GM12875 (cell line): ENCODE data around the gene SREBF2.
"Not testable (repeated sequence)": the region's sequence is repeated elsewhere in the genome, so short reads cannot be mapped to it uniquely, and the experiment has no call there.

Experiments
- H3K4me3 ChIP-seq: one replicate; pipeline ENCODE4 v1.5.1; 2011; ENCODE audit warnings: low read depth, low read length, control low read depth
- CTCF ChIP-seq: IDR thresholded peaks from 2 replicates; pipeline ENCODE4 v1.5.1; 2011; ENCODE audit warnings: low read depth, mild to moderate bottlenecking, control low read depth, inconsistent platforms, low read length, moderate library complexity, borderline replicate concordance; ENCODE audit not compliant: insufficient read depth

SREBF2 gene

GRCh38 chr22:41939981-41940831 is 107.3 kb downstream of the SREBF2 start:
- peak overlapping the region; percentile 33 for H3K4me3 ChIP-seq
- no peak for TF ChIP-seq CTCF

- peak; percentile 87 for TF ChIP-seq CTCF
- H3K4me3 ChIP-seq = no peak overlapping the region
These were observed 108.2 kb downstream of the SREBF2 start for GRCh38 chr22:41940832-41941765.

DNA sequence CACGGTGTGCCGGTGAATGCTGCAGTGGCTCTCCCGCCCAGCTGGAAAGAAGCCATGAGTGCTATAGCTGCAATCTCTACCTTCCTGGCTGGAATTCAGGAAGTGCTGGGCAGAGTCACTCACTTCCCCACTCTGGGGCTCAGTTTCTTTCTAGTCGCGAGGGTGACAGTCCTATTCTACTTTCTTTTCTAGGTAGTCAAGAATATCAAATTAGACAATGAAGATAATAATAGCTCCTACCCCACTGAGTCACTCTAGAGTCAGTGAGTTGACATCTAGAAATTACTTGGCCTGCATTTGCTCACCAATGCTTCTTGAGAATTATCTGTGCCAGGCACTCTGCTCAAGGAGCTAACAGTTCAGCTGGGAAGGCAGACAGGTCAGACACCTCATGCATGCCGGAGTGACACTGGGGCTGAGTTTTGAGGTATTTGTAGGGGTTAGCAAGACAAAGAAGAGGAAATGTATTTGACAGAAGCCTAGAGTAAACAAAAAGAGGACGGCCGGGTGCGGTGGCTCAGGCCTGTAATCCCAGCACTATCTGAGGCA is 110.8 kb downstream of the SREBF2 start:
- H3K4me3 ChIP-seq = no peak overlapping the region
- no peak for TF ChIP-seq CTCF

- H3K4me3 ChIP-seq = peak within 1 kb of the TSS; percentile 97
- no peak for TF ChIP-seq CTCF
These were observed 113.9 kb downstream of the SREBF2 start, which contains the start of gene CENPM for GRCh38 chr22:41946629-41947423. CENPM (minus strand) TSS chr22:41947152; CDS start chr22:41947076, 76 bp downstream.

DNA sequence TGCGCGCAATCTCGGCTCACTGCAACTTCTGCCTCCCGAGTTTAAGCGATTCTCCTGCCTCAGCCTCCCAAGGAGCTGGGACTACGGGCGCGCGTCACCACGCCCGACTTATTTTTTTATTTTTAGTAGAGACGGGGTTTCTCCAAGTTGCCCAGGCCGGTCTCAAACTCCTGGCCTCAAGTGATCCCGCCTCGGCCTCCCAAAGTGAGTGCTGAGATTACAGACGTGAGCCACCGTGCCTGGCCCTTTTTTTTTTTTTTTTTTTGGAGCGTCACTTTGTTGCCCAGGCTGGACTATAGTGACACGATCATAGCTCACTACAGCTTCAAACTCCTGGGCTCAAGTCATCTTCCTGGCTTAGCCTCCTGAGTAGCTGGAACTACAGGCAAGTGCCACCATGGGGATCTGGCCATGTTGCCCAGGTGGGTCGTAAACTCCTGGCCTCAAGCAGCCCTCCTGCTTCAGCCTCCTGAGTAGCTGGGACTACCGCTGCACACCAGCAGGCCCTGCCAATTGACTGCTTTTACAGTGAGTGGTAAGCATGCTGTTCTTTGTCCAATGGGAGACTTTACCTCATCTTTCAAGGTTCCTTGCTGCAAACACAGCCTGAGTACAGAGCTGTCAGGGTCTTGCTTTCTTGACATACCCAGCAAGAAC is 114.6 kb downstream of the SREBF2 start:
- no peak for TF ChIP-seq CTCF
- peak overlapping the region; percentile 97 for H3K4me3 ChIP-seq

GRCh38 chr22:41948142-41948541 is 115.2 kb downstream of the SREBF2 start:
- H3K4me3 ChIP-seq = no peak overlapping the region
- no peak for TF ChIP-seq CTCF

DNA sequence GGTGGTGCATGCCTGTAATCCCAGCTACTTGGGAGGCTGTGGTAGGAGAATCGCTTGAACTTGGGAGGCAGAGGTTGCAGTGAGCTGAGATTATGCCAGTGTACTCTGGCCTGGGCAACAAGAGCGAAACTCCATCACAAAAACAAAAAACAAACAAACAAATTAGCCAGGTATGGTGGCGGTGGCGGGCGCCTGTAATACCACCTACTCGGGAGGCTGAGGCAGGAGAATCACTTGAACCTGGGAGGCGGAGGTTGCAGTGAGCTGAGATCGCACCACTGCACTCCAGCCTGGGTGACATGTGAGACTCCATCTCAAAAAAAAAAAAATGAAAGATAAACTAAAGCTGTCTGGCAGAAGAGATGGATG is 116.0 kb downstream of the SREBF2 start:
- H3K4me3 ChIP-seq = not testable (repeated sequence)
